Measurements from ENCODE around the gene TET3. TPM values are rescaled to one million over a fixed set of nuclear protein-coding genes. Genes with fewer than 3 reads are reported as not detected.

TET3 gene
- polyA plus RNA-seq, 3 donors, result 0.79 to 18.6 (median 1.4) TPM

- H3K79me2 ChIP-seq (ENCODE audit: insufficient read depth, low read length), result peaks cover 99% of the 10 kb centered on the region
- Mint-ChIP-seq H3K4me1 (peaks cover 75% of the 10 kb centered on the region), H3K36me3 (peaks cover 43 to 69% of the 10 kb centered on the region in 2 donors), H3K9me3 (no peaks in the 10 kb centered on the region), H3K27ac (peak overlapping the region in 2 of 7 donors; percentile 76 to 82), H3K4me3 (peak overlapping the region; percentile 78), H3K27me3 (ENCODE audit: low read depth in 3 of 3) (peaks cover 1 to 3% (median 1%) of the 10 kb centered on the region in 3 donors)
- peak overlapping the region in 2 of 3 experiments; percentile 25 to 60 for H3K4me3 ChIP-seq (replicated peaks in 1 of 3; ENCODE audit: low read depth in 2 of 3, low read length in 3 of 3)
- intact Hi-C loops (cut with micrococcal nuclease), result loop anchor here in 1 of 2 donors (10.0 kb wide), 1 partner anchor 72 kb away; no protein-coding TSS in a partner anchor
- no peak overlapping the region for H3K27ac ChIP-seq (ENCODE audit: low read depth in 1 of 2, low read length in 2 of 2)
- peak; percentile 36 to 56 (median 43) for DNase-seq
- peaks cover 26 to 40% of the 10 kb centered on the region in 2 donors for H3K4me1 ChIP-seq (ENCODE audit: control insufficient read depth in 1 of 2, insufficient read depth in 2 of 2, low read length in 2 of 2)
- peak overlapping the region; percentile 66 for H3K4me2 ChIP-seq (replicated peaks; ENCODE audit: extremely low read depth, low read length, poor library complexity, severe bottlenecking)
- peak overlapping the region; percentile 22 for H3K9ac ChIP-seq (ENCODE audit: insufficient read depth, low read length, poor library complexity, severe bottlenecking)
- peaks cover 99% of the 10 kb centered on the region for H4K20me1 ChIP-seq (ENCODE audit: insufficient read depth, low read length)
- no peaks in the 10 kb centered on the region for H3K9me3 ChIP-seq (replicated peaks in 1 of 2; ENCODE audit: control insufficient read depth in 1 of 2, insufficient read depth in 1 of 2, low read length in 2 of 2)
- peaks cover 22 to 63% of the 10 kb centered on the region in 2 donors for H3K36me3 ChIP-seq (replicated peaks in 1 of 2; ENCODE audit: control insufficient read depth in 1 of 2, insufficient read depth in 2 of 2, low read length in 2 of 2)
- H2AFZ ChIP-seq (ENCODE audit: insufficient read depth, low read depth, low read length, poor library complexity, severe bottlenecking), result no peak overlapping the region
- 6% methylated on average over 53 of the region's 68 CpGs for WGBS (ENCODE audit: insufficient coverage)
- H3K27me3 ChIP-seq (ENCODE audit: control insufficient read depth in 2 of 2, insufficient read depth in 2 of 2, low read length in 2 of 2), result no peaks in the 10 kb centered on the region
- TF ChIP-seq CTCF (IDR thresholded peaks at IDR 0.05), result no peak
These were observed 18.1 kb downstream of the TET3 start for GRCh38 chr2:74002505-74003421.

GRCh38 chr2:74003494-74004211 is 18.9 kb downstream of the TET3 start:
- peaks cover 40 to 69% of the 10 kb centered on the region in 2 donors for H3K36me3 Mint-ChIP-seq
- no peak overlapping the region for H2AFZ ChIP-seq (ENCODE audit: insufficient read depth, low read depth, low read length, poor library complexity, severe bottlenecking)
- no peak overlapping the region for H3K27ac ChIP-seq (ENCODE audit: low read depth in 1 of 2, low read length in 2 of 2)
- no peaks in the 10 kb centered on the region for H3K9me3 ChIP-seq (replicated peaks in 1 of 2; ENCODE audit: control insufficient read depth in 1 of 2, insufficient read depth in 1 of 2, low read length in 2 of 2)
- H3K36me3 ChIP-seq (replicated peaks in 1 of 2; ENCODE audit: control insufficient read depth in 1 of 2, insufficient read depth in 2 of 2, low read length in 2 of 2), result peaks cover 30 to 63% of the 10 kb centered on the region in 2 donors
- H4K20me1 ChIP-seq (ENCODE audit: insufficient read depth, low read length), result peaks cover 99% of the 10 kb centered on the region
- H3K4me3 ChIP-seq (replicated peaks in 1 of 3; ENCODE audit: low read depth in 2 of 3, low read length in 3 of 3), result no peak overlapping the region
- peaks cover 69% of the 10 kb centered on the region for H3K4me1 Mint-ChIP-seq
- no peak for DNase-seq
- 82% methylated on average over 6 of the region's 16 CpGs for WGBS (ENCODE audit: insufficient coverage)
- no peaks in the 10 kb centered on the region for H3K27me3 ChIP-seq (ENCODE audit: control insufficient read depth in 2 of 2, insufficient read depth in 2 of 2, low read length in 2 of 2)
- peak overlapping the region in 5 of 7 donors; percentile 14 to 73 (median 56) for H3K27ac Mint-ChIP-seq
- no peak overlapping the region for H3K4me3 Mint-ChIP-seq
- TF ChIP-seq CTCF (IDR thresholded peaks at IDR 0.05), result no peak
- peaks cover 26 to 40% of the 10 kb centered on the region in 2 donors for H3K4me1 ChIP-seq (ENCODE audit: control insufficient read depth in 1 of 2, insufficient read depth in 2 of 2, low read length in 2 of 2)
- no peak overlapping the region for H3K4me2 ChIP-seq (replicated peaks; ENCODE audit: extremely low read depth, low read length, poor library complexity, severe bottlenecking)
- H3K79me2 ChIP-seq (ENCODE audit: insufficient read depth, low read length), result peaks cover 99% of the 10 kb centered on the region
- intact Hi-C loops (cut with micrococcal nuclease), result loop anchor here in 1 of 2 donors (10.0 kb wide), 1 partner anchor 71 kb away; no protein-coding TSS in a partner anchor
- no peaks in the 10 kb centered on the region for H3K9me3 Mint-ChIP-seq
- no peak overlapping the region for H3K9ac ChIP-seq (ENCODE audit: insufficient read depth, low read length, poor library complexity, severe bottlenecking)
- H3K27me3 Mint-ChIP-seq (ENCODE audit: low read depth in 3 of 3), result peaks cover 0 to 3% (median 1%) of the 10 kb centered on the region in 3 donors
